HS-5 (cell line): ENCODE measurements around the gene P2RY6.
"Not testable (repeated sequence)": the region's sequence is repeated elsewhere in the genome, so short reads cannot be mapped to it uniquely, and the experiment has no call there.

ENCODE experiments used
- DNase-seq: peaks from one replicate; pipeline ENCODE4 v3.0.0-alpha.2; 2012; ENCODE audit warnings: low read depth

Gene P2RY6

GRCh38 chr11:73262851-73263495 is 9.2 kb upstream of the P2RY6 start:
- DNase-seq: no peak

- no peak for DNase-seq
Measured at GRCh38 chr11:73263640-73264039, 8.5 kb upstream of the P2RY6 start.

DNA sequence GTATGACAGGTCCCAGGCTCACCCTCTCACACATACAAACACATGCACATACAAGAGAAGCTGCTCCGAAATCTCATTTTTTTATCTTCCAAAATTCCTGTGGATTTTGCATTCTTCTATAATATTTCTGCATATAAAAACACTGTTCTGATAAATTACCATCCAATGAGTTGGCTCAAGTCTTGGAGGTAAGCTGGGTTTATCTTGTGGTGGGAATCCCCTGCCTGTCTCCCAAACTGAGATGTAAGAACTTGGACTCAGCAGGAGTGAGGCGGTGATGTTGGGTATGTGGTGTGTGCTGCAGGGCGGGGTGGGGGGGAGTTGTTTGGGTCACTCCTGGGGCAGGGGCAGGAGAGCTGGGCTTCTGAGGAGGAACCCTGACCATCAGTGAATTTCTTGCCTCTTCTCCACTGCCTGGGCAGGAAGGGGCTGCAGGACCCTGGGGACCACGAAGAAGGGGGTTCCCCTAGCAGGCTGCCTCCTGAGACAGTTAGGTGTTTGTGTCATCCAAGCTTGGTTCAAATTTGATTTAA is 6.8 kb upstream of the P2RY6 start:
- DNase-seq: no peak

DNA sequence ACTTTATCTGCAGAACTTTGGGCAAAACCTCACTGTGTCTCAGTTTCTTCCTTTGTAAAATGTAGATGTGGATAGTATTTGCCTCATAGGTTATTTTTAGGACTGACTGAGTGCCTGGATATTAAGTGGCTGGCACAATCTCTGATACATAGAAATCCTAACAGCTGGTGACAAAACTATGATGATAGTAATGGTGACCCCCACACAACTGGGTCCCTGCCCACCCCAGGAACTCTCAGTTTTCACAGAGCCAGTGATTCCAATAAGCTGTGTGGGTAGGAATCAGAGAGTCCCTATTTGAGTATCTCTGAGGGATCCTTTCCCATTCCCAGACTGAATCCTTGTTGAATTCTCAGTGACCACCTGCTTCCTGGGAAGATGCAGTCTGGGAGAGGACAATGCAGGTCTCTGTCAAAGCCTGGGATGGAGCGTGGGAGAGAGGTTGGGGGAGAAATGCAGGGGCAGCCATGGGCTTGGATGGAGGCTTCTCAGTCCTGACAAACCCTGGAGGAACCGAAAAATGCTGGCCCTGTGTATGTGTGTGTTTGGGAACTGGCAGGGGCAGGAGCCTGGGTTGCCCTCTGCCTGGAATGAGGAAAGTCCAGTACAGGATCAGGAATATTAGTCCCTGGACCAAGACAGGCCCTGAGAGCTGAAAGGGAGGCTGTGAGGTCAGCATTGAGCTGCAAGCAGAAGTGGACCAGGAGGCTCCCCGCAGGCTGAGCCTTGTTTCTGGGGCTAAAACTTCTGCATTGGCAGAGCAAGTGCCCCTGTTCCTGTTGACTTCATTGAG is 6.1 kb upstream of the P2RY6 start:
- no peak for DNase-seq

DNA sequence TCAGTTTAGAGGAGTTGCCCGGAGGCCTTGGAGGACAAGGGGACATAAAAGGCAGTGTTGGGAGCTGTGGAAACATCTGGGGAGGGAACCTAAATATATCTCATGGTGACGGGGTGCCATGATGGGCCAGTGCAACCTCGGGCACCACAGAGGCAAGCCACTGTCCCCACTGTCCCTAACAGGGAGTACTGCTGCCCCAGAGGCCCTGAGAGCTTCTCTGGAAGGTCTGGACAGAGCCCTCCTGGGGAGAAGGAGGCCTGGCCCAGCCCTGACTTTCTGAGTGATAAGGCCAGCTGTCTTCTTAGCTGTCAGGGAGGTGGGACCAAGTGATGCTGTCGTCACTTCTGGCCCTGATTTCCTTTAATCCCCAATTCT is 5.5 kb upstream of the P2RY6 start:
- DNase-seq: no peak

GRCh38 chr11:73267122-73267846 is 4.9 kb upstream of the P2RY6 start:
- DNase-seq: no peak

GRCh38 chr11:73267906-73268540 is 4.1 kb upstream of the P2RY6 start:
- DNase-seq: no peak

DNA sequence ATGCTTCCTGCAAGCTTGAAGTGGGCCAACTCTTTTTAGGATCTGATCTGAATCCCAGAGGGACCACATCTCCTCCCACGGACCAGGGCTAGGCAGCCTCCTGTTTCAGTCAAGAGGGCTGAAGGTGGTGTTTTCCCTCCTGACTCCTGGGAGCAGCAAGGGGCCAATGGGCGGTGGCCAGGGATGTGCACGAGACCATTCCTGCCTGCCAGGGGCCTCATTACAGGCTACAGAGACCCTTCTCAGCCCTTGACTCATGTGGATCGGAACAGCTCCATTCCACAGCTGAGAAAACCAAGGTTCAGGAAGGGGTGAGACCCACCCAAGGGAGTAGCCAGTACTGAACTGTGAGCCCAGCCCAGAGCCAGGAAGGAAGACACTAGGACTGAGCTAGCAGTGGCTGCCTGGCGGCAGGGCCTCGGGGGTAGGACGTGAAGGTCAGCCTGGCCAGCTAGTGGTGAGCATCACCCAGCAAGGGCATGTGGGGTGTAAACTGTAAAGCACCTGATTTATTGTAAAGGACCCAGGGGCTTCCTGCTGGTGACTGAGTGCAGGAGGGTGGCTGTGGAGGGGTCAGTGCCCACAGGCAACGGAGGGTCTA is 3.4 kb upstream of the P2RY6 start:
- DNase-seq: no peak

GRCh38 chr11:73269459-73270015 is 2.6 kb upstream of the P2RY6 start:
- no peak for DNase-seq

DNA sequence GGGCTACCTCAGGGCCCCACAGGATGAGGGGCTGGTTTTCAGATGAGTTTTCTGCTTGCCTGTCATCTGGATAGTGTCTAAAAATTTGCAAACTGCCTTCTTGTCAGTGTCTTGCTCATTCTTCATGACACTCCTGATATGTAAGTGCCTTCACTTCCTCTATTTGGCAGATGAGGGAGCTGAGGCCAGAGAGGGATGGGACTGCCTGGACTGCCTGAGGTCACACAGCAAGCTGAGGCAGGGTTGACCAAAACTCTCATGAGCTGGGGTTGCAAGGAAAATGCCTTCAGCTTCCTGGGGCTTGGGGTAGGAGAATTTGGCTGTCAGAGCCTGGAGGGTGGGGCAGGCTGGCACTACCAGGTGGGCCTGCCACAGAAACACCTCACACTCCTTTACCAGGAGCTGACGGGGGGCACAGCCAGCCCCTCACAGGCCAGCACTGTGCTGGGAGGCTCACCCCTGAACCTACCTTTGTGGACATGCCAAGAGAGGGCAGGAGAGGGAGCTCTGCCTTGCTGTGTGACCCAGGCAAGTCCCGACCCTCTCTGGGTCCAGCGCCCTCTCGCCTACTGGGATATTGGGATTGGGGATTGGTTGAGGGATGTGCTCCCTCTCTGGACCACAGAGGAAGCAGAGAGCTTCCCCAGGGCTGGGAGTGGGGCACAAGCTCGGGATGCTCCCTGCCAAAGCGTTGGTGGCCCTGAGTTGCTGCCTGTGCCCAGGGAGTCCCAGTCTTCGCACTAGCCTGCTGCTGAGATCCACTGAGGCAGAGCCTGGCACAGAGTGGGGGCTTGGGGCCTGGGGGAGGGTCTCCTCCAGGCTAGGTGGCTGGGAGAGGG is 1.9 kb upstream of the P2RY6 start:
- no peak for DNase-seq

DNA sequence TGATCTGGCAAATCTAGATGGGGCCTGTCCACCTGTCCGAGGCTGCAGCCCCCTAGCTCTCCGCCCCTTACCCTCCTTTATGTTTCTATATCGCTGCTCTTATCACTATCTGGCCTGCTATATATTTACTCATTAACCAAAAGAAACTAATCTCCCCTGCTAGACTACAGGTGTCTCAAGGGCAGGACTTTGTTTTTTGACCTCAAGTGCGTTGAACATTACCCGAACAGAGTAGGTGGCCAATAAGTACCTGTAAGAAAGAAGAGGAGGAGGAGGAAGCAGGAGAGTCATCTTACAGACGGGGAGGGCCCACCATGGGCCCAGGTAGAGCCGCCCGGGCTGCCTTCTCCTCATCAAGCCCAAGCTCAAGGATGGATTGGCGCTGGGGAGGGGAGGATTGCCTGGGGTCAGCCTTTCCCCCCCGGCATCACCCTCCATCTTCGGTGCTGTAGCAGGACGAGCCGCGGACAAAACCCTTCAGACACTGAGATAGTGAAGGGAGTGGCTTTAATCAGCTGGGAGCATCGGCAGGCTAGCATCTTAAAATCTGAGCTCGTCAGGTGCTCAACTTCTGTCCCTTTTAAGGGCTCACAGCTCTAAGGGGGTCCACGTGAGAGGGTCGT is 1.2 kb upstream of the P2RY6 start:
- no peak for DNase-seq

DNA sequence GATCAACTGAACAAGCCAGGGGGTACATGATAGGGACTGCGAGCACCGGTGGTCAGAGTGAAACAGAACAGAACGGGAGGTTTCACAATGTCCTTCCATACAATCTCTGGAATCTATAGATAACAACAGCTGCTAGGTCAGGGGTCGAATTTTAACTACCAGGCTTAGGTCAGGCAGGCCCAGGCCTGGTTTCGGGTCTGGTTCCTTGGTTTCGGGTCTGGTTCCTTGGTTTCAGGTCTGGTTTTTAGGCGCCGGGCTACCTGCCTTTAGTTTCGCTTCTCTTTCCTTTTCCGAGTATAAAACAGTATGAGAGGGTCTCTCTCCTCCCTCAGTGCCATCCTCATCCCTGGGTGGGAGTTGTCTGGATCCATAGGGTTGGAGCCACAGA is 666 bp upstream of the P2RY6 start:
- not testable (repeated sequence) for DNase-seq

- DNase-seq: no peak
Measured at GRCh38 chr11:73272680-73273038, 521 bp downstream of the P2RY6 start.

DNA sequence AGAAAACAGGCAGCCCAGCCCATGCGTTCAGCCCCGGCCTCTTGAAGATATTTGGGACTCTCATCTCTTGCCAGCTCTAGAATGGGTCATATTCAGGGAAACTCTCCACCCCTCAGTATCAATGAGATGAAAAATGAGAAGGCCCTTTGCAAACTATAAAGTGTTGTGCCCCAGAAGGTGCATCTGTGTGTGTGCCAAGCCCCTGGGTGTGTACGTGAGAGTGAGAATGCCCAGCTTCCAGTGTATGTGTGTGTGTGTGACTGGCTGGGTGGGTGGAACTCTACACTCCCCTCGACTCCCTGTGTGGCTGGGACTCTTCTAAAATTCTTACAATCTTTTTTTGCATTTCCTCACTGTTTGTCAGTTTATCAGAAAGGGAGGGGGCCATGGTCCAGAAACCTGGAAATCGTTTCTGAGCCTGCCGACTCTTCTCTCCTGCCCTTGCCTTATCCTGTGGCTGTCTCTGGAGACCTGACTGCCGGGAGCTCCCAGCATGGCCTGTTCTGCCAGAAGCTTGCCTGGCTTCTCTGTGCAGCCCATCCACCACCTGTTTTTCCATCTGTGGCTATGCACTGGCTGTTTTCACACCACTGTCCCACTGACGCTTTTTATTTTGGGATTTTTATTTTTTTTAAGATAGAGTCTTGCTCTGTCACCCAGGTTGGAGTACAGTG is 1.2 kb downstream of the P2RY6 start:
- DNase-seq: no peak

DNA sequence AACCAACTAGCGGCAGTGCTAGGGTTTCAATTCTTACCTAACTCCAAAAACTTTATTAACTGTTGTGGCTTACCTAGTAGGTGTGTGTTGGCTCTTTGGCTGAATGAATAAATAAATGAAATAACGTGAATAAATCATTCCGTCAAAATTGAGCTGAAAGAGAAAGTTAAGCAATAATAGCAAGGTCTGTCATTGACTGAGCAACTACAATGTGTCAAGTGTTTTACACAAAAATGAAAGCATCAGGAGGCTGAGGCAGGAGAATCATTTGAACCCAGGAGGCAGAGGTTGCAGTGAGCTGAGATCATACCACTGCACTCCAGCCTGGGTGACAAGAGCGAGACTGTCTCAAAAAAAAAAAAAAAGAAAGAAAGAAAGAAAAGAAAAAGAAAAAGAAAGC is 2.1 kb downstream of the P2RY6 start:
- not testable (repeated sequence) for DNase-seq

GRCh38 chr11:73274722-73275380 is 2.7 kb downstream of the P2RY6 start:
- no peak for DNase-seq

DNA sequence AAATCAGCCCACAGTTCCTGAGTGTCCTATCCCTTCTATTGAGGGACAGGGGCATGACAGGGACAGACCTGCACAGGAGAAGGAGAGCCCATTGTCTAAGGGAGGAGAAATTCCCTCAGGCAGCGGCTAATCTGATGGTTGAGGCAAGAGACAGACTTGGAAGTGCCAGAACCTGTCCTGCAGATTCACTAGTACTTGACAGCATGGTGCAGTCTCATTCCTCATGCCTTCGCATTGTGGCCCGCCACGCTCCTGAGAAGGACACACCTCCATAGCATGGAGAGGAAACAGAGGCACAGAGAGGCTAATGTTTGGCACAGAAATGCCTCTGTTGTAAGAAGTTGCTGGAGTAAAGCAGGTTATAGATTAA is 3.2 kb downstream of the P2RY6 start:
- no peak for DNase-seq

DNA sequence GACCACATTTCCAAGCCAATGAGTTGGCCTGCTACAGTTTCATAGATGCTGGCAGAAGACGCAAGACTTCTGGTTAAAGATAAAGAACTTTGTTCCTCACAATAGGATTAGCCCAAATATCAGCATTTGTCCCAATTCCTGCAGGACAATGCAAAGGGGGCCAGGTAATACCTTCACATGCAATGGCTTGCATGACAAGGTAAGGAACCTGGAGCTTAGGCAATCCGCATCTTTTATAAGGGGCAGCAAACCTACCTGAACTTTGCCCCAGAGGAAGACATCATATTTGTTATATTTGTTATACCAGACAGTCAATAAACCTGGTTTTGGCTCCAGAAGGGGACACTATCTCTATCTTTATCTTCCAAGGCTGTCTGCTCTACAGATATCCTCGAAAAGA is 5.3 kb downstream of the P2RY6 start:
- no peak for DNase-seq

- DNase-seq: no peak
Measured at GRCh38 chr11:73280626-73281025, 8.5 kb downstream of the P2RY6 start.
